Central memory CD8-positive, alpha-beta T cell (primary cell): ENCODE measurements around the gene STAG2.
A peak's percentile ranks its signal among the peaks of the same experiment; 100 is the strongest.
"Not testable (repeated sequence)": the region's sequence is repeated elsewhere in the genome, so short reads cannot be mapped to it uniquely, and the experiment has no call there.

ENCODE experiments used
- ATAC-seq: fragments of 150-1000 bp; cut with Tn5 transposase; replicated peaks from 2 replicates; pipeline ENCODE4 v1.10.0; 2022; ENCODE audit warnings: mild to moderate bottlenecking, moderate FRiP score, moderate number of reproducible peaks; ENCODE audit not compliant: poor library complexity, severe bottlenecking; ENCODE audit errors: extremely low read depth
- DNase-seq, 2 donors: peaks; one replicate each; pipeline ENCODE4 v3.0.0; 2021; ENCODE audit warnings: low spot score in 2 of 2
- H3K27ac Mint-ChIP-seq: one replicate; pipeline ENCODE4 v1.8.0; 2022; ENCODE audit warnings: low read depth, mild to moderate bottlenecking, moderate library complexity, mixed read lengths
- H3K27me3 Mint-ChIP-seq: one replicate; pipeline ENCODE4 v1.8.0; 2022; ENCODE audit warnings: mixed read lengths
- H3K36me3 Mint-ChIP-seq: one replicate; pipeline ENCODE4 v1.8.0; 2022; ENCODE audit warnings: mild to moderate bottlenecking, moderate library complexity, mixed read lengths; ENCODE audit not compliant: insufficient read depth
- H3K4me1 Mint-ChIP-seq: one replicate; pipeline ENCODE4 v1.8.0; 2022; ENCODE audit warnings: mixed read lengths
- H3K4me3 Mint-ChIP-seq: one replicate; pipeline ENCODE4 v1.8.0; 2022; ENCODE audit warnings: mild to moderate bottlenecking, moderate library complexity, mixed read lengths
- H3K9me3 Mint-ChIP-seq: one replicate; pipeline ENCODE4 v1.8.0; 2022; ENCODE audit warnings: mixed read lengths

STAG2 gene

GRCh38 chrX:123961268-123962005 is at the start of gene STAG2:
Gene STAG2, plus strand, starts transcription at chrX:123961706. Its CDS starts 60,922 bp downstream, at chrX:124022628.
- Mint-ChIP-seq H3K36me3 (peaks cover 33% of the 10 kb centered on the region), H3K9me3 (no peaks in the 10 kb centered on the region), H3K27me3 (no peaks in the 10 kb centered on the region), H3K27ac (peak within 1 kb of the TSS; percentile 100), H3K4me1 (peaks cover 34% of the 10 kb centered on the region), H3K4me3 (peak within 1 kb of the TSS; percentile 99)
- peak; percentile 14 to 21 for DNase-seq
- no peak for ATAC-seq

GRCh38 chrX:123917069-123917468 is 44.4 kb upstream of the STAG2 start:
- Mint-ChIP-seq H3K27ac (no peak overlapping the region), H3K4me1 (no peaks in the 10 kb centered on the region), H3K4me3 (no peak overlapping the region), H3K9me3 (no peaks in the 10 kb centered on the region), H3K27me3 (no peaks in the 10 kb centered on the region), H3K36me3 (peaks cover 2% of the 10 kb centered on the region)
- no peak for DNase-seq
- ATAC-seq: no peak

- no peak for DNase-seq
- H3K27me3 Mint-ChIP-seq: no peaks in the 10 kb centered on the region
- no peak overlapping the region for H3K4me3 Mint-ChIP-seq
- no peak for ATAC-seq
- no peaks in the 10 kb centered on the region for H3K36me3 Mint-ChIP-seq
- no peak overlapping the region for H3K27ac Mint-ChIP-seq
- H3K9me3 Mint-ChIP-seq: no peaks in the 10 kb centered on the region
- no peaks in the 10 kb centered on the region for H3K4me1 Mint-ChIP-seq
Observed at GRCh38 chrX:123918106-123918721, 43.3 kb upstream of the STAG2 start.

DNA sequence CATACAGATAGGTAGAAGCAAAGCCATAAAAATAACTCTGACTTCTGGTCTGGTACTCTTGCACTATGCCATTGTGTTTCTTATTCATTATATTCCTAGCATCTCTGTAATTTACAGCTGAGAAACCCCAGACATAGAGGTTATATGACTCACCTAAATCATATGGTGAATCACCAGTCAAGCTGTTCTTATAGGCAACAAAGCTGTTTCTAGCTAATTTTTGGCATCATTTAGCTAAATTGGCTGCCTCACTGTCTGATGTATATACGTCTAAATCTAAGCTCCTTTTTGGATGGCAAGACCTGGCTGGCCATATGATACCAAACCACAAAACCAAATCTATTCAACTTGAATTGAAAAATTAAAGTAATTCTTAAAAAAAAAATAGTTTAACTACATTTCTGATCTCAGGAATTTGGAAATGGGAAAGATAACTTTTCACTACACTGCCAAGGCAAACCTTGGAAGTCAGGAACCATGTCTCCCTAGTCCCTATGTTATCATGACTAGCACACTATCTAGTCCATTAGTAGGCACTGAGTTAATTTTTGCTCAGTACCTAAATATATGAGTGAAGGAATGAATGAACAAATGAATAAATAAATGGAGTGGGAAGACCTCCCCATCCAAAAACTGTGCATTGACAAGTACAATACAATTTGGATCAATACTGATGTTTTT is 41.3 kb upstream of the STAG2 start:
- Mint-ChIP-seq H3K27me3 (no peaks in the 10 kb centered on the region), H3K4me3 (no peak overlapping the region), H3K9me3 (no peaks in the 10 kb centered on the region), H3K27ac (no peak overlapping the region), H3K4me1 (no peaks in the 10 kb centered on the region), H3K36me3 (no peaks in the 10 kb centered on the region)
- no peak for ATAC-seq
- DNase-seq: no peak

DNA sequence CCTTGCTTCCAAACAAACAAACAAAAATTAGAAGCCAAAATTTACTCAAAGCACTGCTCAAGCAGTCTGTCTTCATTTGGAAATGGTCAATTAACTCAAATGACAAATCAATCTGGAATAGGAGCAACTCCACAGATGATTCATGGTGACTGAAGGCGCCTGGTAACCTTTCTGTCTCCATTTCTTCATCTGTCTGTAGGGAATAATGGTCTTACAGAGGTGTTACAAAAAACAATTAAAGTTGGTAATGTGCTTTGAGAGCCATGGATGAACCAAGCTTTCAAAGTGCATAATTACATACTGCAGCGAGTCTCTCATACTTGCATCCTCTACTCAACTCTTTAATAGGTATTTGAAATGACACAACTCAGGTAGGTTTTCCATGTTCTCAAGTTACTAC is 38.3 kb upstream of the STAG2 start:
- no peak for DNase-seq

DNA sequence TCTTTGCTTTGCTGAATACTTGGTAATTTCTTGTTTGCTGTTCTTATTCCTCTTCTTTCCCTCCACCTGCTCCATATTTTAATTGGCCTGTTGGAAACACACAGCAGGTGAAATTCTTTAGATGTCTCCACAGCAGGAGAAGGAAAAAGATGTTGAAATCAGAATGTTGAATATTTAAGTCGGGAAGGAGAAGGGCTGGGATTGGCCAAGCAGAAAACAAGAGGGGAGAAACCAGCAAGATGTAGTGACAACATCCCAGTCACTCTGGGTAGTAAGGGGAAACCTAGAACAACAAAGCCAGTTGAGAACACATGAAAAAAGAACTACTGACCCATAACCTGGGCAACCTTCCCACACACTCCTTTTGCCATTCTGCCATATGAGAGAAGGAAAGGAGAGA is 37.3 kb upstream of the STAG2 start:
- H3K9me3 Mint-ChIP-seq: no peaks in the 10 kb centered on the region

More for the DNA sequence above, 38.3 kb upstream of the STAG2 start:
- no peak for ATAC-seq
- H3K36me3 Mint-ChIP-seq: no peaks in the 10 kb centered on the region
- H3K9me3 Mint-ChIP-seq: no peaks in the 10 kb centered on the region
- no peak overlapping the region for H3K27ac Mint-ChIP-seq
- no peaks in the 10 kb centered on the region for H3K27me3 Mint-ChIP-seq
- no peaks in the 10 kb centered on the region for H3K4me1 Mint-ChIP-seq
- no peak overlapping the region for H3K4me3 Mint-ChIP-seq

GRCh38 chrX:123927845-123928244 is 33.7 kb upstream of the STAG2 start:
- H3K9me3 Mint-ChIP-seq: no peaks in the 10 kb centered on the region
- DNase-seq (no peak), ATAC-seq (no peak)
- no peak overlapping the region for H3K27ac Mint-ChIP-seq
- no peaks in the 10 kb centered on the region for H3K27me3 Mint-ChIP-seq
- H3K4me3 Mint-ChIP-seq: no peak overlapping the region
- H3K36me3 Mint-ChIP-seq: no peaks in the 10 kb centered on the region
- H3K4me1 Mint-ChIP-seq: no peaks in the 10 kb centered on the region

More for the DNA sequence above, 37.3 kb upstream of the STAG2 start:
- Mint-ChIP-seq H3K4me1 (no peaks in the 10 kb centered on the region), H3K27ac (no peak overlapping the region), H3K27me3 (no peaks in the 10 kb centered on the region), H3K36me3 (no peaks in the 10 kb centered on the region), H3K4me3 (no peak overlapping the region)
- ATAC-seq (no peak), DNase-seq (no peak)

GRCh38 chrX:123932055-123932454 is 29.5 kb upstream of the STAG2 start:
- DNase-seq, H3K27me3 Mint-ChIP-seq, H3K27ac Mint-ChIP-seq, H3K36me3 Mint-ChIP-seq, ATAC-seq, H3K9me3 Mint-ChIP-seq, H3K4me1 Mint-ChIP-seq, H3K4me3 Mint-ChIP-seq: not testable (repeated sequence)

- Mint-ChIP-seq H3K27me3 (no peaks in the 10 kb centered on the region), H3K4me1 (no peaks in the 10 kb centered on the region), H3K4me3 (no peak overlapping the region), H3K9me3 (no peaks in the 10 kb centered on the region), H3K36me3 (no peaks in the 10 kb centered on the region), H3K27ac (no peak overlapping the region)
- no peak for DNase-seq
- ATAC-seq: no peak
Observed at GRCh38 chrX:123943074-123943473, 18.4 kb upstream of the STAG2 start.

DNA sequence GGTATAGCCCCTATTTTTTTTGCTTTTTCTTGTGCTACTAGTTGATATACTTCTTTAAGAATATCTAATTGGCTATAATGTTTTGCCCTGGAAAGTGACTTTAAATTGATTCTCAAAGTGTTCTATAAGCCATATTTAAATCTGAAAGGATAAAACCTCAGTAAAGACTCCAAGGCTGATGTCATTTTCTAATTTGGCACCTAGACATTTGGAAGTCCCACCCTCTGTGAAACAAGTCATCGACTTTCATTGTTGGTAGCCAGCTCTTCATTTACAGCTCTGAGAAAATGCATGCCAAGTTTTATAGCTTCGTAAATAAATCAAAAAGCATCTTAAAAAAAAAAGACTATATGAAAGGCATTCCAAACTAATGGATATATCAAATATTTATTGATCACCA is 18.0 kb upstream of the STAG2 start:
- no peak for ATAC-seq
- H3K9me3 Mint-ChIP-seq: no peaks in the 10 kb centered on the region
- no peak for DNase-seq
- no peak overlapping the region for H3K27ac Mint-ChIP-seq
- no peaks in the 10 kb centered on the region for H3K36me3 Mint-ChIP-seq
- H3K4me3 Mint-ChIP-seq: no peak overlapping the region
- no peaks in the 10 kb centered on the region for H3K4me1 Mint-ChIP-seq
- H3K27me3 Mint-ChIP-seq: no peaks in the 10 kb centered on the region

- Mint-ChIP-seq H3K27ac (no peak overlapping the region), H3K4me1 (no peaks in the 10 kb centered on the region), H3K36me3 (no peaks in the 10 kb centered on the region), H3K4me3 (no peak overlapping the region), H3K27me3 (no peaks in the 10 kb centered on the region), H3K9me3 (no peaks in the 10 kb centered on the region)
- no peak for DNase-seq
- no peak for ATAC-seq
Observed at GRCh38 chrX:123949846-123950245, 11.7 kb upstream of the STAG2 start.

DNA sequence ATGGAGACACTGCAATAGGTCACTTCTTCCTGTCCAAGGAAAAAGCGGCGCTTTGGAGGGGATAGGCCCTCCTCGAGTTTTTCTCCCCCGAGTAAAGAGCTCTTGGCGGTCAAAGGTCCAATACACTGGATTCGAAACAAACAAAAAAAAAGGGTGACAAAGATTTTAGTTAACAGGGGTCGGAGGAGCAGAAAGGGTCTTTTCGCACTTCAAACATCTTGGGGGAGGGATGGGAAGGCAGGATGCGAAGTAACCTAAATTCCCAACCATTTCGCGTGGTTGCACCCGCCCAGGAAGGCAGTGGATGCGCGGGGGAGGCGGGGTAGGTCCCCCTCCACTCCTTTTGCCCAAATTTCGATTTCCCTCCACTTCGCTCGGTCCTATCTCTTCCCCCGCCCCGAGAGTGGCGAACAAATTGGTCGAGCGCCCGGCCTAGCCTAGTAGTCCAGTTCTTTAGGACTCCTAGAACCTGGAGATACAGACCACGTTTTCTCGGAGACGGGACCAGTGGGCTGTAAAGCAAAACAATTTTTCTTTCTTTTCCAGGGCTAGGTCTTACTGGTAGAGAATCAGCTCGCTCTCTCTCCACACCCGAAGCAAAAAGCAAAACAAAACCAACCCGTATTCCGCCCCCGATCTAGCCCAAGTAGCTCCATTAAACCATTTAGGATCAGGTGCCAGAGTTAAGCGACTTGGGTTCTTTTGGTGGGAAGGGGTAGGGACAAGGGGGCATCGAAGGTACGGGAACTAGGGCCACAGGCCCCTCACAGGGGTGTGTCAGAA is 2.0 kb upstream of the STAG2 start:
- Mint-ChIP-seq H3K9me3 (no peaks in the 10 kb centered on the region), H3K36me3 (peaks cover 31% of the 10 kb centered on the region)
- ATAC-seq: peak; percentile 12

More for the DNA sequence above, 2.0 kb upstream of the STAG2 start:
- no peaks in the 10 kb centered on the region for H3K27me3 Mint-ChIP-seq
- peak overlapping the region; percentile 100 for H3K27ac Mint-ChIP-seq
- peaks cover 24% of the 10 kb centered on the region for H3K4me1 Mint-ChIP-seq
- no peak for DNase-seq
- peak overlapping the region; percentile 99 for H3K4me3 Mint-ChIP-seq
